GM18517 (cell line): ENCODE data around the gene OTOL1.

ENCODE experiments used
- ATAC-seq: cut with Tn5 transposase; IDR thresholded peaks from one replicate; pipeline ENCODE4 v1.9.1; 2021; ENCODE audit warnings: mild to moderate bottlenecking, moderate library complexity; ENCODE audit not compliant: unreplicated experiment

Gene OTOL1

GRCh38 chr3:161531930-161532329 lies 35.3 kb downstream of the OTOL1 start:
- no peak for ATAC-seq

- peak; percentile 80 for ATAC-seq
Observed at GRCh38 chr3:161540594-161540993, 44.0 kb downstream of the OTOL1 start.

GRCh38 chr3:161545824-161546223 lies 49.2 kb downstream of the OTOL1 start:
- ATAC-seq = no peak

GRCh38 chr3:161548301-161548700 lies 51.7 kb downstream of the OTOL1 start:
- ATAC-seq = no peak

- ATAC-seq = no peak
Observed at GRCh38 chr3:161549261-161549660, 52.7 kb downstream of the OTOL1 start.

GRCh38 chr3:161550491-161551195 lies 54.0 kb downstream of the OTOL1 start:
- no peak for ATAC-seq

- ATAC-seq = no peak
Observed at GRCh38 chr3:161551697-161552096, 55.1 kb downstream of the OTOL1 start.

- ATAC-seq = no peak
Observed at GRCh38 chr3:161552984-161553560, 56.5 kb downstream of the OTOL1 start.
